SU-DHL-6 (cell line): ENCODE data around the gene DNAH14.

Source experiments
- H2AFZ ChIP-seq: fragments of 200-600 bp; sonication (generic); 2 replicates; pipeline ENCODE4 v1.6.1; 2014; ENCODE audit warnings: low read depth, mild to moderate bottlenecking, moderate library complexity, mixed read lengths, antibody characterized with exemption, low read length; ENCODE audit not compliant: severe bottlenecking
- H3F3A ChIP-seq: fragments of 200-600 bp; shearing (Covaris generic); 2 replicates; pipeline ENCODE4 v1.6.0; 2016; ENCODE audit warnings: antibody characterized with exemption, mild to moderate bottlenecking; ENCODE audit not compliant: insufficient read depth
- H3K27ac ChIP-seq: fragments of 200-600 bp; sonication (generic); 2 replicates; pipeline ENCODE4 v1.5.1; 2016; ENCODE audit warnings: low read depth, mild to moderate bottlenecking, low read length, moderate library complexity, mixed read lengths
- H3K27me3 ChIP-seq: fragments of 200-600 bp; sonication (generic), shearing (Covaris generic); 2 replicates; pipeline ENCODE4 v1.6.0; 2014; ENCODE audit warnings: mild to moderate bottlenecking, low read length
- H3K36me3 ChIP-seq: fragments of 200-600 bp; sonication (generic); 2 replicates; pipeline ENCODE4 v1.6.1; 2014; ENCODE audit warnings: mild to moderate bottlenecking, low read length, mixed read lengths
- H3K4me2 ChIP-seq: fragments of 300-600, 200-600 bp; shearing (Covaris generic), sonication (generic); 2 replicates; pipeline ENCODE4 v1.6.0; 2014; ENCODE audit warnings: low read length, low read depth, mild to moderate bottlenecking; ENCODE audit not compliant: poor library complexity, severe bottlenecking
- H3K4me3 ChIP-seq: fragments of 200-600 bp; sonication (generic); 2 replicates; pipeline ENCODE4 v1.5.1; 2014; ENCODE audit warnings: antibody characterized with exemption, low read length, mild to moderate bottlenecking, mixed read lengths; ENCODE audit not compliant: insufficient read depth, poor library complexity, severe bottlenecking
- H3K79me2 ChIP-seq: fragments of 200-600 bp; sonication (generic); 2 replicates; pipeline ENCODE4 v1.6.1; 2014; ENCODE audit warnings: mild to moderate bottlenecking, low read length, moderate library complexity; ENCODE audit not compliant: insufficient read depth
- H3K9ac ChIP-seq: fragments of 200-600 bp; sonication (generic); 2 replicates; pipeline ENCODE4 v1.7.0; 2014; ENCODE audit warnings: mild to moderate bottlenecking, low read length
- H3K9me2 ChIP-seq: fragments of 200-600 bp; sonication (generic); replicated peaks from 2 replicates; pipeline ENCODE4 v1.6.1; 2014; ENCODE audit warnings: low read length; ENCODE audit not compliant: insufficient read depth
- H3K9me3 ChIP-seq: fragments of 200-600 bp; sonication (generic); 2 replicates; pipeline ENCODE4 v1.6.1; 2014; ENCODE audit warnings: low read length, mixed read lengths; ENCODE audit not compliant: insufficient read depth
- H4K20me1 ChIP-seq: fragments of 200-600 bp; sonication (generic); 2 replicates; pipeline ENCODE4 v1.6.1; 2014; ENCODE audit warnings: low read depth, mild to moderate bottlenecking, antibody characterized with exemption, low read length, moderate library complexity, mixed read lengths
- CTCF ChIP-seq: fragments of 200-600 bp; sonication (generic); IDR thresholded peaks from one replicate; pipeline ENCODE4 v1.5.1; 2017; ENCODE audit warnings: antibody characterized with exemption, mild to moderate bottlenecking, low read length, moderate library complexity; ENCODE audit not compliant: insufficient read depth, poor library complexity, severe bottlenecking
- EZH2phosphoT487 ChIP-seq: fragments of 200-600 bp; sonication (generic), shearing (Covaris generic); conservative IDR thresholded peaks from 2 replicates; pipeline ENCODE4 v1.6.1; 2018; ENCODE audit warnings: mild to moderate bottlenecking, antibody characterized with exemption, low read length, moderate library complexity, mixed read lengths

The DNAH14 gene

GRCh38 chr1:225413708-225414375, 484.4 kb downstream of the DNAH14 start:
- H4K20me1 ChIP-seq = peaks cover 29% of the 10 kb centered on the region
- no peaks in the 10 kb centered on the region for H3K9me3 ChIP-seq
- no peak overlapping the region for H3K27ac ChIP-seq
- H3K36me3 ChIP-seq = peaks cover 80% of the 10 kb centered on the region
- H3F3A ChIP-seq = peaks cover 10% of the 10 kb centered on the region; the same call in 1 of the 2 replicates
- no peak overlapping the region for H3K9ac ChIP-seq
- no peaks in the 10 kb centered on the region for H3K27me3 ChIP-seq
- no peak overlapping the region for H2AFZ ChIP-seq
- H3K9me2 ChIP-seq = no peaks in the 10 kb centered on the region
- H3K4me2 ChIP-seq = no peak overlapping the region
- no peak overlapping the region for H3K4me3 ChIP-seq
- H3K79me2 ChIP-seq = peaks cover 86% of the 10 kb centered on the region
- TF ChIP-seq EZH2phosphoT487 (no peak), CTCF (no peak)

GRCh38 chr1:225415307-225415706, 485.8 kb downstream of the DNAH14 start:
- H3K4me3 ChIP-seq = no peak overlapping the region
- TF ChIP-seq CTCF (no peak), EZH2phosphoT487 (no peak)
- H3K27me3 ChIP-seq = no peaks in the 10 kb centered on the region
- no peak overlapping the region for H2AFZ ChIP-seq
- peaks cover 88% of the 10 kb centered on the region for H3K79me2 ChIP-seq
- H3K36me3 ChIP-seq = peaks cover 78% of the 10 kb centered on the region
- no peak overlapping the region for H3K9ac ChIP-seq
- no peak overlapping the region for H3K27ac ChIP-seq
- H3F3A ChIP-seq = peaks cover 6% of the 10 kb centered on the region; the same call in 1 of the 2 replicates
- no peaks in the 10 kb centered on the region for H3K9me2 ChIP-seq
- peaks cover 30% of the 10 kb centered on the region for H4K20me1 ChIP-seq
- no peaks in the 10 kb centered on the region for H3K9me3 ChIP-seq
- no peak overlapping the region for H3K4me2 ChIP-seq

GRCh38 chr1:225415967-225416745, 486.7 kb downstream of the DNAH14 start:
- no peak overlapping the region for H3K4me2 ChIP-seq
- no peak overlapping the region for H3K4me3 ChIP-seq
- H4K20me1 ChIP-seq = peaks cover 34% of the 10 kb centered on the region
- no peak for TF ChIP-seq CTCF
- no peak for TF ChIP-seq EZH2phosphoT487
- H3K9ac ChIP-seq = no peak overlapping the region
- H3K9me3 ChIP-seq = no peaks in the 10 kb centered on the region
- H3K9me2 ChIP-seq = no peaks in the 10 kb centered on the region
- H3K36me3 ChIP-seq = peaks cover 73% of the 10 kb centered on the region
- H3K27ac ChIP-seq = no peak overlapping the region
- no peaks in the 10 kb centered on the region for H3K27me3 ChIP-seq
- H2AFZ ChIP-seq = no peak overlapping the region
- H3F3A ChIP-seq = peaks cover 6% of the 10 kb centered on the region; the same call in 1 of the 2 replicates
- H3K79me2 ChIP-seq = peaks cover 88% of the 10 kb centered on the region
